K562 treated with DMSO at 1 percent for 48 hours (cell line): Measurements from ENCODE around the gene DUOXA1. TPM values are rescaled to one million over a fixed set of nuclear protein-coding genes. Genes with fewer than 3 reads are reported as not detected.

Experiments used
- total RNA-seq: library from RNA; unstranded; fragments of 300-600 nt; gene quantifications from 2 replicates; pipeline ENCODE4 v1.2.3, GENCODE V29; 2022; ENCODE audit warnings: low replicate concordance; ENCODE audit errors: extremely low read depth

The DUOXA1 gene, protein sequence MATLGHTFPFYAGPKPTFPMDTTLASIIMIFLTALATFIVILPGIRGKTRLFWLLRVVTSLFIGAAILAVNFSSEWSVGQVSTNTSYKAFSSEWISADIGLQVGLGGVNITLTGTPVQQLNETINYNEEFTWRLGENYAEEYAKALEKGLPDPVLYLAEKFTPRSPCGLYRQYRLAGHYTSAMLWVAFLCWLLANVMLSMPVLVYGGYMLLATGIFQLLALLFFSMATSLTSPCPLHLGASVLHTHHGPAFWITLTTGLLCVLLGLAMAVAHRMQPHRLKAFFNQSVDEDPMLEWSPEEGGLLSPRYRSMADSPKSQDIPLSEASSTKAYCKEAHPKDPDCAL
- total RNA-seq, result not detected in 2 replicates

DNA sequence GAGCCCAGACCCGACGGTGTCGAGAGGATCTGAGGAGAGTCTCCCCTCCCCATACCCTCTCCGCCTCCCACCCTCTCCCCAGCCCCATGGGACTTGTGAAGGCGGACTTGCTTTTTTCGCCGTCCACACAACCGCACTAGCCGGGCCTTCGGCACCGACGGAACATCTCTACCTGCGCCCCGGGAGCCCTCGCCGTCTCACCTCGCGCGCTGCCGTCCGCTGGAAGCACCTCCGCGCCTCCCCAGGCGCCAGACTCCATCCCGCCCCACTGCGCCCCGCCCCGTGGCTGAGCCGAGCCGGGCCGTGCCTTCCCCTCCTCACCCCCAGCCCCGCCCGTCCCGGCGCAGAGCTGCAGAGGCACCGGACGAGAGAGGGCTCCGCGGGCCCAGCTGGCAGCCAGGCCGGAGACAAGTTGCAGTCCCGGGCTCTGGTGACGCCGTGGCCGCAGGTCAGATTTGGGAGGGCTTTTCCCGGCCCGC, at the start of gene DUOXA1, which contains the start of gene DUOX1:
Gene DUOXA1 (minus strand): TSS at position 229 of the 479 bp plus-strand sequence. CDS start 6,865 bp downstream, outside the sequence.
Gene DUOX1 (plus strand): TSS at position 344 of the 479 bp plus-strand sequence. CDS start 1,973 bp downstream, outside the sequence.

DNA sequence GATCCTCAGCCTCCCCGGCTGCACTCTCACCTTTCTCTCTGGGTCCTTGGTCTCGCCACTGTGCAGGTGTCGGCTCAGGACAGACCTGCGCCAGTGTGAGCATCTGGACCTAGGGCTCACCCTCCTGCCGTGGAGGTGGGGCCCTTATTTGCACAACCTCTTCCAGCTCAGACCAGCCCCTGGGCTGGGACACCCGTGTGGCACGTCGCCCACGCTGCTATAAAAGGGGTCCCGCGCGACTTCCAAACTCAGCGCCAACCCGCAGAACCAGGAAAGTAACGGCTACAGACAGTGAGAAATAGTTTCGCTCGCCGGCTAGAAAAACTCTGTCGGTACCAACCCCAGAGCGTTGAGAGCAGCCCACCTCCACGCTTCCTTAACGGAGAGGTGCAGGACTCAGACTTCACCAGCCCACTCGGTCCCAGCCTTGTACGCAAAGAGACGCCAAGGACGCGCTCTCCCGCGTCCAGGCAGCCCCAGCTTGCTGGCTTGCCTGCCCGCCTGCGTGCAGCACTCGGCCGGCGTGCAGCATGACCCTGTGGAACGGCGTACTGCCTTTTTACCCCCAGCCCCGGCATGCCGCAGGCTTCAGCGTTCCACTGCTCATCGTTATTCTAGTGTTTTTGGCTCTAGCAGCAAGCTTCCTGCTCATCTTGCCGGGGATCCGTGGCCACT, 15.5 kb downstream of the DUOXA1 start, which contains the start of the genes DUOX2 and DUOXA2:
Gene DUOX2 (minus strand): TSS at position 97 of the 675 bp plus-strand sequence. CDS start 761 bp downstream, outside the sequence.
Gene DUOXA2 (plus strand): TSS at position 251 of the 675 bp plus-strand sequence. CDS start 280 bp downstream, at position 531.

Other genes with a start within 250 kb of the DUOXA1 start
- not detected in 2 replicates for gene TERB2, start 173.2 kb downstream of the DUOXA1 start, total RNA-seq
- not detected in 2 replicates for gene SORD, start 106.7 kb downstream of the DUOXA1 start, total RNA-seq
- gene DUOX2, start 15.7 kb downstream of the DUOXA1 start, total RNA-seq, result not detected in 2 replicates
- not detected in 2 replicates for gene DUOXA2, start 15.6 kb downstream of the DUOXA1 start, total RNA-seq
- gene DUOX1, start 115 bp upstream of the DUOXA1 start, total RNA-seq, result not detected in 2 replicates
- gene SHF, start 58.1 kb upstream of the DUOXA1 start, total RNA-seq, result not detected in 2 replicates
- gene SLC28A2, start 122.4 kb upstream of the DUOXA1 start, total RNA-seq, result not detected in 2 replicates
- gene GATM, start 248.7 kb upstream of the DUOXA1 start, total RNA-seq, result not detected in 2 replicates